Endodermal cell (in vitro differentiated cells): Measurements from ENCODE around the gene SLC12A9. TPM values are rescaled to one million over a fixed set of nuclear protein-coding genes. Genes with fewer than 3 reads are reported as not detected.
A peak's percentile ranks its signal among the peaks of the same experiment; 100 is the strongest.

Experiments used
- DNase-seq: peaks from one replicate; pipeline ENCODE4 v3.0.0-alpha.2; 2017
- H3K27ac ChIP-seq: 2 replicates; pipeline ENCODE4 v1.5.1; 2013; ENCODE audit warnings: mild to moderate bottlenecking, low read depth, low read length, moderate library complexity
- H3K27me3 ChIP-seq: 2 replicates; pipeline ENCODE4 v1.6.1; 2013; ENCODE audit warnings: mild to moderate bottlenecking, low read length, moderate library complexity; ENCODE audit not compliant: insufficient read depth, control insufficient read depth, poor library complexity, severe bottlenecking
- H3K36me3 ChIP-seq: 2 replicates; pipeline ENCODE4 v1.7.0; 2013; ENCODE audit warnings: mild to moderate bottlenecking, low read length, moderate library complexity; ENCODE audit not compliant: control insufficient read depth, insufficient read depth
- H3K4me1 ChIP-seq: one replicate; pipeline ENCODE4 v1.7.0; 2013; ENCODE audit warnings: low read length; ENCODE audit not compliant: control insufficient read depth, insufficient read depth
- H3K4me3 ChIP-seq: 2 replicates; pipeline ENCODE4 v1.5.1; 2013; ENCODE audit warnings: mild to moderate bottlenecking, low read length, moderate library complexity
- H3K9ac ChIP-seq: 2 replicates; pipeline ENCODE4 v1.6.1; 2013; ENCODE audit warnings: mild to moderate bottlenecking, low read length, moderate library complexity; ENCODE audit not compliant: poor library complexity, severe bottlenecking; ENCODE audit errors: extremely low read depth
- H3K9me3 ChIP-seq: 2 replicates; pipeline ENCODE4 v1.6.1; 2013; ENCODE audit warnings: mild to moderate bottlenecking, low read length, moderate library complexity; ENCODE audit not compliant: control insufficient read depth
- H3K27ac Mint-ChIP-seq: 2 replicates; pipeline ENCODE4 v1.8.0; 2020; ENCODE audit warnings: mixed read lengths
- H3K27me3 Mint-ChIP-seq: 2 replicates; pipeline ENCODE4 v1.8.0; 2021; ENCODE audit warnings: mild to moderate bottlenecking, mixed read lengths; ENCODE audit not compliant: insufficient read depth
- H3K36me3 Mint-ChIP-seq: 2 replicates; pipeline ENCODE4 v1.8.0; 2020; ENCODE audit warnings: low read depth, mixed read lengths
- H3K4me1 Mint-ChIP-seq: 2 replicates; pipeline ENCODE4 v1.8.0; 2020; ENCODE audit warnings: mixed read lengths
- H3K4me3 Mint-ChIP-seq: 2 replicates; pipeline ENCODE4 v1.8.0; 2020; ENCODE audit warnings: mild to moderate bottlenecking, moderate library complexity, mixed read lengths
- H3K9me3 Mint-ChIP-seq: 2 replicates; pipeline ENCODE4 v1.8.0; 2020; ENCODE audit warnings: mild to moderate bottlenecking, mixed read lengths
- CTCF ChIP-seq: fragments of 200-600 bp; sonication (generic); conservative IDR thresholded peaks from 2 replicates; pipeline ENCODE4 v1.5.0; 2021; ENCODE audit warnings: antibody characterized with exemption, mild to moderate bottlenecking
- WGBS, 2 experiments: methylation state at CpG; one replicate each; pipeline versions ENCODE4 v1.1.5 to v1.1.7; 2013; ENCODE audit warnings: missing lambda C conversion rate in 2 of 2, mixed read lengths in 1 of 2; ENCODE audit not compliant: insufficient coverage in 1 of 2, insufficient read length in 1 of 2; 5-methylcytosine and 5-hydroxymethylcytosine counted together
- total RNA-seq, 2 donors: library from RNA; stranded (reverse); fragmentation: NEBNext Ultra II Directional in 1 of 2; extraction: Animal tissue kit (Norgen Biotek cat#: 25700) in 1 of 2; gene quantifications; 2 replicates in 1 of 2; 3 replicates in 1 of 2; pipeline ENCODE4 v1.2.1, GENCODE V29; 2021

Gene SLC12A9
- total RNA-seq, 2 donors from 2014 or later, result 22.5 to 35.1 TPM

DNA sequence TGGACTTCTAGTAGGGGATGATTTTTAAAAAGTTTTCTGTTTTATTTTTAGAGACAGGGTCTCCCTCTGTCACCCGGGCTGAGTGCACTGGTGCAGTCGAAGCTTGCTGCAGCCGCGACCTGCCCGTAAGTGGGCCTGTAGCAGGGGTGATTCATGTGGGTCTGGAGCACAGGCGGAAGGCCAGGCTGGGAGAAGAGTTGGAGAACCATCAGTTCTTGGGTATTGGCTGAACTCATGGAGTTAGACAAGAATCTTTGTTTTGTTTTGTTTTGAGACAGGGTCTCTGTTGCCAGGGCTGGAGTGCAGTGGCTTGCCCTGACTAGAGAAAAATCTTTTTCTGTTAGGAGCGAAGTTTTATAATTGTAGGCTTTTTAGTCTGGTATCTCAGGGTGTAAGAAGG lies 28.1 kb downstream of the SLC12A9 start:
- no peaks in the 10 kb centered on the region for H3K9me3 Mint-ChIP-seq
- Histone ChIP-seq H3K4me1 (no peaks in the 10 kb centered on the region), H3K27me3 (no peaks in the 10 kb centered on the region), H3K9ac (no peak overlapping the region), H3K9me3 (no peaks in the 10 kb centered on the region), H3K27ac (no peak overlapping the region), H3K36me3 (peaks cover 86% of the 10 kb centered on the region), H3K4me3 (no peak overlapping the region)
- WGBS, 2 experiments, result 98% methylated on average over 7 of the region's 7 CpGs; no CpG with 5 or more reads in 1 of the 2 experiments
- H3K27me3 Mint-ChIP-seq, result no peaks in the 10 kb centered on the region
- no peak for TF ChIP-seq CTCF
- H3K4me3 Mint-ChIP-seq, result no peak overlapping the region
- no peak for DNase-seq
- H3K27ac Mint-ChIP-seq, result peak overlapping the region; percentile 30
- peaks cover 13% of the 10 kb centered on the region for H3K4me1 Mint-ChIP-seq
- H3K36me3 Mint-ChIP-seq, result peaks cover 86% of the 10 kb centered on the region

- Mint-ChIP-seq H3K27ac (no peak overlapping the region), H3K27me3 (no peaks in the 10 kb centered on the region), H3K36me3 (peaks cover 88% of the 10 kb centered on the region), H3K4me3 (no peak overlapping the region), H3K4me1 (peaks cover 10% of the 10 kb centered on the region), H3K9me3 (no peaks in the 10 kb centered on the region)
- H3K27me3 ChIP-seq, result no peaks in the 10 kb centered on the region
- peaks cover 90% of the 10 kb centered on the region for H3K36me3 ChIP-seq
- no peak overlapping the region for H3K9ac ChIP-seq
- H3K4me1 ChIP-seq, result no peaks in the 10 kb centered on the region
- 97 to 98% methylated on average over 10 to 20 of the region's 20 CpGs for WGBS, 2 experiments
- H3K9me3 ChIP-seq, result no peaks in the 10 kb centered on the region
- H3K4me3 ChIP-seq, result no peak overlapping the region
- no peak for DNase-seq
- TF ChIP-seq CTCF, result no peak
- H3K27ac ChIP-seq, result no peak overlapping the region
Observed at GRCh38 chr7:100881136-100881535, 28.6 kb downstream of the SLC12A9 start.

- peaks cover 91% of the 10 kb centered on the region for H3K36me3 Mint-ChIP-seq
- WGBS, 2 experiments, result 95 to 100% methylated on average over 1 to 9 of the region's 9 CpGs
- TF ChIP-seq CTCF, result no peak
Observed at GRCh38 chr7:100882201-100882600, 29.7 kb downstream of the SLC12A9 start.

More at GRCh38 chr7:100882201-100882600, 29.7 kb downstream of the SLC12A9 start:
- Histone ChIP-seq H3K4me3 (no peak overlapping the region), H3K27me3 (no peaks in the 10 kb centered on the region), H3K27ac (no peak overlapping the region), H3K36me3 (peaks cover 92% of the 10 kb centered on the region), H3K4me1 (no peaks in the 10 kb centered on the region), H3K9ac (no peak overlapping the region), H3K9me3 (no peaks in the 10 kb centered on the region)
- no peaks in the 10 kb centered on the region for H3K27me3 Mint-ChIP-seq
- H3K4me1 Mint-ChIP-seq, result peaks cover 10% of the 10 kb centered on the region
- no peak for DNase-seq
- H3K27ac Mint-ChIP-seq, result peak overlapping the region; percentile 5
- no peaks in the 10 kb centered on the region for H3K9me3 Mint-ChIP-seq
- no peak overlapping the region for H3K4me3 Mint-ChIP-seq
